Epidermal melanocyte (primary cell): ENCODE measurements around the gene OR11H1.
"Not testable (repeated sequence)": the region's sequence is repeated elsewhere in the genome, so short reads cannot be mapped to it uniquely, and the experiment has no call there.

Experiments used
- DNase-seq: peaks from one replicate; pipeline ENCODE4 v3.0.0; 2011; ENCODE audit warnings: low spot score; ENCODE audit not compliant: insufficient read length

The OR11H1 gene

GRCh38 chr22:15527892-15528291 is at the start of gene OR11H1:
Gene OR11H1, plus strand, starts transcription at chr22:15528192. Its CDS starts 0 bp downstream, at chr22:15528192.
- not testable (repeated sequence) for DNase-seq

- not testable (repeated sequence) for DNase-seq
Observed at GRCh38 chr22:15509967-15510366, 18.0 kb upstream of the OR11H1 start.

GRCh38 chr22:15515896-15516295 is 12.1 kb upstream of the OR11H1 start:
- not testable (repeated sequence) for DNase-seq

GRCh38 chr22:15553767-15554166 is 25.8 kb downstream of the OR11H1 start:
- not testable (repeated sequence) for DNase-seq

- DNase-seq = not testable (repeated sequence)
Observed at GRCh38 chr22:15563461-15563860, 35.5 kb downstream of the OR11H1 start.

- DNase-seq = not testable (repeated sequence)
Observed at GRCh38 chr22:15565063-15565462, 37.1 kb downstream of the OR11H1 start.
